Gastroesophageal sphincter (tissue), 4 donors: ENCODE data around the gene HNRNPR. TPM values are rescaled to one million over a fixed set of nuclear protein-coding genes. Genes with fewer than 3 reads are reported as not detected.
A peak's percentile ranks its signal among the peaks of the same experiment; 100 is the strongest.

Experiments used
- ATAC-seq: fragments of 150-250 bp; one replicate; pipeline ENCODE4 v1.9.1; 2016; ENCODE audit warnings: mild to moderate bottlenecking, moderate library complexity
- H3K27ac ChIP-seq, 4 donors: fragments of 200-600 bp; sonication (generic) in 3 of 4; 1 replicate in 3 of 4; 2 replicates in 1 of 4; pipeline ENCODE4 v1.5.1; 2016 to 2019
- H3K27me3 ChIP-seq: fragments of 200-600 bp; sonication (generic); one replicate; pipeline ENCODE4 v1.5.1; 2019
- H3K36me3 ChIP-seq, 2 donors: fragments of 200-600 bp; sonication (generic); one replicate each; pipeline ENCODE4 v1.5.1; 2019; ENCODE audit warnings: control low read depth in 1 of 2
- H3K4me1 ChIP-seq, 3 donors: fragments of 200-600 bp; sonication (generic); 1 replicate in 2 of 3; 2 replicates in 1 of 3; pipeline ENCODE4 v1.5.1; 2016 to 2019; ENCODE audit warnings: control low read depth in 2 of 3
- H3K4me3 ChIP-seq, 2 donors: fragments of 200-600 bp; sonication (generic); one replicate each; pipeline ENCODE4 v1.5.1; 2019; ENCODE audit warnings: mild to moderate bottlenecking in 1 of 2, moderate library complexity in 1 of 2
- H3K9me3 ChIP-seq, 3 donors: fragments of 200-600 bp; sonication (generic); one replicate each; pipeline ENCODE4 v1.5.1; 2017 to 2019; ENCODE audit warnings: control low read depth in 2 of 3
- EP300 ChIP-seq: sonication (generic); formaldehyde crosslinking; IDR thresholded peaks from one replicate; pipeline ENCODE4 v1.6.1; 2017; ENCODE audit warnings: antibody characterized with exemption, mild to moderate bottlenecking
- POLR2A ChIP-seq, 2 donors: fragments of 450-650 bp; IDR thresholded peaks; one replicate each; pipeline ENCODE4 v1.6.1; 2017; ENCODE audit warnings: antibody characterized with exemption in 2 of 2, mild to moderate bottlenecking in 2 of 2, moderate library complexity in 1 of 2
- POLR2AphosphoS5 ChIP-seq: sonication (generic); formaldehyde crosslinking; IDR thresholded peaks from one replicate; pipeline ENCODE4 v1.6.1; 2017; ENCODE audit warnings: antibody characterized with exemption
- WGBS, 2 donors: methylation state at CpG; one replicate each; pipeline ENCODE4 v1.1.5; 2018; ENCODE audit warnings: low coverage in 1 of 2; 5-methylcytosine and 5-hydroxymethylcytosine counted together
- total RNA-seq, 4 donors: library from RNA; depleted of rRNA; stranded (reverse); fragments of >200 nt; gene quantifications; one replicate each; pipeline ENCODE4 v1.1.0, GENCODE V29; 2016
- TF ChIP-seq, protein P1 (sequence below), 4 experiments: fragments of 200-600 bp in 2 of 4; fragments of 450-650 bp in 2 of 4; sonication (generic) in 1 of 4; IDR thresholded peaks; one replicate each; pipeline ENCODE4 v1.5.1; 2017 to 2019; ENCODE audit warnings: antibody characterized with exemption in 4 of 4, mild to moderate bottlenecking in 2 of 4, moderate library complexity in 2 of 4

HNRNPR gene
- total RNA-seq, 4 donors from 2014 or later, result 67.5 to 91.1 (median 73.6) TPM

DNA sequence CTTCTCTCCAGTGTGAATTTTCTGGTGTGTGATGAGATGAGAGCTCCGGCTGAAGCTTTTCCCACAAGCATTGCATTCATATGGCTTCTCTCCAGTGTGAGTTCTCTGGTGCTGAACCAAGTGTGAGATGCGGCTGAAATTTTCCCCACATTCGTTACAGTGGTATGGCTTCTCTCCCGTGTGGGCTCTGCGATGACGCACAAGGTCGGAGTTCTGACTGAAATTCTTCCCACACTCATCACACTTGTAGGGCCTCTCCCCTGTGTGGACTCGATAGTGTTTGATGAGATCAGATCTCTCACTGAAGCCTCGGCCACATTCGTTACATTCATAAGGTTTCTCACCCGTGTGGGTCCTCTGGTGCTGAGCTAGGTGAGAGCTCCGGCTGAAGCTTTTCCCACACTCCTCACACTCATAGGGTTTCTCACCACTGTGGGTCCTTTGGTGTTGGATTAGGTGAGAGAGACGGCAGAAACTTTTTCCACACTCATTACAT lies 18.2 kb upstream of the HNRNPR start:
- TF ChIP-seq POLR2A (IDR thresholded peaks at IDR 0.05) (no peak), EP300 (no peak), POLR2AphosphoS5 (no peak)
- TF ChIP-seq, protein P1, sequence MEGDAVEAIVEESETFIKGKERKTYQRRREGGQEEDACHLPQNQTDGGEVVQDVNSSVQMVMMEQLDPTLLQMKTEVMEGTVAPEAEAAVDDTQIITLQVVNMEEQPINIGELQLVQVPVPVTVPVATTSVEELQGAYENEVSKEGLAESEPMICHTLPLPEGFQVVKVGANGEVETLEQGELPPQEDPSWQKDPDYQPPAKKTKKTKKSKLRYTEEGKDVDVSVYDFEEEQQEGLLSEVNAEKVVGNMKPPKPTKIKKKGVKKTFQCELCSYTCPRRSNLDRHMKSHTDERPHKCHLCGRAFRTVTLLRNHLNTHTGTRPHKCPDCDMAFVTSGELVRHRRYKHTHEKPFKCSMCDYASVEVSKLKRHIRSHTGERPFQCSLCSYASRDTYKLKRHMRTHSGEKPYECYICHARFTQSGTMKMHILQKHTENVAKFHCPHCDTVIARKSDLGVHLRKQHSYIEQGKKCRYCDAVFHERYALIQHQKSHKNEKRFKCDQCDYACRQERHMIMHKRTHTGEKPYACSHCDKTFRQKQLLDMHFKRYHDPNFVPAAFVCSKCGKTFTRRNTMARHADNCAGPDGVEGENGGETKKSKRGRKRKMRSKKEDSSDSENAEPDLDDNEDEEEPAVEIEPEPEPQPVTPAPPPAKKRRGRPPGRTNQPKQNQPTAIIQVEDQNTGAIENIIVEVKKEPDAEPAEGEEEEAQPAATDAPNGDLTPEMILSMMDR (IDR thresholded peaks at IDR 0.05), result no peak
- no peak overlapping the region for H3K27ac ChIP-seq
- no peak for ATAC-seq
- H3K9me3 ChIP-seq, result peaks cover 3 to 58% (median 17%) of the 10 kb centered on the region in 3 donors
- no peak overlapping the region for H3K4me3 ChIP-seq
- no peaks in the 10 kb centered on the region for H3K27me3 ChIP-seq
- H3K4me1 ChIP-seq, result peaks cover 0 to 26% (median 8%) of the 10 kb centered on the region in 3 donors
- WGBS, 2 donors, result 96 to 100% methylated on average over 6 to 9 of the region's 13 CpGs
- H3K36me3 ChIP-seq, result peaks cover 20 to 89% of the 10 kb centered on the region in 2 donors

DNA sequence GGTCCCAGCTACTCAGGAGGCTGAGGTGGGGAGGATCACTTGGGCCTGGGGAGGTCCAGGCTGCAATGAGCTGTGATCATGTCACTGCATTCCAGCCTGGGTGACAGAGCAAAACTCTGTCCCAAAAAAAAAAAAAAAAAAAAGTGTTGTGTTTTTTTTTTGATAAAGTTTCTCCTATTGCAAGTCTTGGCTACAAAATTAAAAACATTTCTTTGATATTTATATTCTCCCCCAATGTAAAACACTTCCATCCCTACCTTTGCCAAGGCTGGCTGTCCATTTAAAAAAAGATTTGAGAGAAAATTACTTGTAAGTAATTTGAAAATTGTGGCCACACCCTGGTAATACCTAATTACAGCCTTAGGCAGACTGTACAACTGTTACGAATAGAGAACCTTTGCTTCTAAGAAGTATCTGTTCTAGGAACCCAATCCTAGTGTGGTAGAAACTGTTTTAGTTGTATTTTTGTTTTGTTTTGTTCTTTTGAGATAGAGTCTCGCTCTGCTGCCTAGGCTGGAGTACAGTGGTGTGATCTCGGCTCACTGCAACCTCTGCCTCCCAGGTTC lies 14.3 kb upstream of the HNRNPR start:
- no peak overlapping the region for H3K4me3 ChIP-seq
- peak overlapping the region in 1 of 4 donors; percentile 26 for H3K27ac ChIP-seq
- peaks cover 3 to 42% (median 17%) of the 10 kb centered on the region in 3 donors for H3K9me3 ChIP-seq
- H3K36me3 ChIP-seq, result peaks cover 20 to 53% of the 10 kb centered on the region in 2 donors
- WGBS, 2 donors, result 94 to 100% methylated on average over 1 to 2 of the region's 3 CpGs
- H3K27me3 ChIP-seq, result no peaks in the 10 kb centered on the region
- no peak for ATAC-seq
- peaks cover 0 to 20% (median 0%) of the 10 kb centered on the region in 3 donors for H3K4me1 ChIP-seq
- no peak for TF ChIP-seq EP300
- no peak for TF ChIP-seq POLR2AphosphoS5
- TF ChIP-seq, protein P1 (IDR thresholded peaks at IDR 0.05), result no peak
- TF ChIP-seq POLR2A (IDR thresholded peaks at IDR 0.05), result no peak

DNA sequence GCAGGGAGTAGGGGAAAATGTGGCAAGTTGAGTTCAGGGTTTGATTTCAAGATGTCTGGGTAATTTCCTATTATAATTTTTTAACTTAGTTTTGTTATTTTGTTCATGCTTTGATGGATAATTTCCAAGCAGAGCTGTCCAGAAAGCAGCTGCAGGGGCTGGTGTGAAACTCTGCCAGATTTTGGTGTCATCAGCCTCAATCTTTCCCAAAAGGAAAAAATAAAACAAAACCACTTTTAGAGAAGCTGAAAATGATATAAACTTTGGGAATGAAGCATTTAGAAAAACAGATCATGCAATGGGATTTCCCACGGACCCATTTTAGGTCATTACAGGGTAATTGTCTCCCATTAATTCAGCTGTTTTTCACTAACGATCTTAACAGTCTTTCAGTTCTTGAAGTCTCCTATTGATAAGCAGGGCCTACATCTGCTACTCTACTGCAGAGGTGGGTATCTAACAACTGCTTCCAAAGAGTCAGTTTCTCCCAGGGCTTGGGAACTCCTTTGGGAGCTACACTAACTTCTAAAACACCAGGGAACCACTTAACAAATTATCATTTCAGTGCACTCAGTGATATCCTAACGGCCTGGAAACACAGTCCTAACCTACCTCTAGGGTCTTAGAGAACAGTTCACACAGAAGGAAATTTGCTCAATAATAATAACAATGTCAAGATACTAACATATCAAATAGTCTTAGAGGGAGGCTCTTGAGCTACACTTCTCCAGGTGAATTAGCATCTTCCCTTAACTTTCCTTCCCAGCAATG lies 13.2 kb upstream of the HNRNPR start:
- WGBS, 2 donors, result 21 to 27% methylated on average over 3 of the region's 3 CpGs
- Histone ChIP-seq H3K27me3 (no peaks in the 10 kb centered on the region), H3K27ac (peak overlapping the region in 2 of 4 donors; percentile 20 to 26), H3K4me1 (peaks cover 0 to 20% (median 0%) of the 10 kb centered on the region in 3 donors), H3K4me3 (no peak overlapping the region), H3K9me3 (peaks cover under 1 to 31% (median 11%) of the 10 kb centered on the region in 3 donors), H3K36me3 (peaks cover 12 to 43% of the 10 kb centered on the region in 2 donors)
- no peak for ATAC-seq
- TF ChIP-seq EP300 (no peak), POLR2A (IDR thresholded peaks at IDR 0.05) (no peak), POLR2AphosphoS5 (no peak)
- TF ChIP-seq, protein P1 (IDR thresholded peaks at IDR 0.05), result no peak

DNA sequence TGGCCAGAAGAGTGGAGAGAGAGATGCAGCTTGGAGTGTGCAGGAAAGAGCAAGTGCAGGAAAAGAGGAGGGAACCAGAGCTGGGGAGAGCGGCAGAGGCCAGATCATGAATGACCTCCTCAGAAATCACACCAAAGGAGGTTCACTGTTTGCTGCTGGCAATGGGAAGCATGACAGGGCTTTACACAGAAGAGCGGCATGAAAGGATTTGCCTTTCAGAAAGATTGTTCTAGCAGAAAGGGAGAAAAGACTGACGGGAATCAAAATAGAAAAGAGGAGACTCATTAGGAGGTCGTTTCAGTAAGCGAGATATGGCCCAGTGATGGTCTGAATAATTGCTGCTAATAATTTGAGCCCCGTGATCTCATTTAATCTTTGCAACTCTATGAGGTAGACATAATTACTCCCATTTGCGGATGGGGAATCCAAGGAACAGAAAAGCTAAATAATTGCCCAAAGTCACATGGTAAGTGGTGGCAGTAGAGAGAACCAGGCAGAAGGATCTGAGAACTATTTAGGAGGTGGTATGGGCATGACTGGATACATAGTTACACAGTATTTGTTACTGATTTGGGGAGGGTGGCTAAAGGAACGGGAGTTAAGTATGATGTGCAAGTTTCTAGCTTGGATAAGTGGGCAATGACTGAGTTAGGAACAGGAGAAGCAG lies 12.5 kb upstream of the HNRNPR start:
- no peak overlapping the region for H3K4me3 ChIP-seq
- peaks cover 5 to 36% of the 10 kb centered on the region in 2 donors for H3K36me3 ChIP-seq
- H3K27ac ChIP-seq, result peak overlapping the region in 1 of 4 donors; percentile 26
- peaks cover 0 to 20% (median 0%) of the 10 kb centered on the region in 3 donors for H3K4me1 ChIP-seq
- no peaks in the 10 kb centered on the region for H3K27me3 ChIP-seq
- ATAC-seq, result no peak
- TF ChIP-seq POLR2AphosphoS5 (no peak), EP300 (no peak), POLR2A (IDR thresholded peaks at IDR 0.05) (no peak)
- TF ChIP-seq, protein P1 (IDR thresholded peaks at IDR 0.05), result no peak
- WGBS, 2 donors, result 76% methylated on average over 8 of the region's 8 CpGs
- peaks cover 0 to 24% (median 5%) of the 10 kb centered on the region in 3 donors for H3K9me3 ChIP-seq
